T follicular helper cell (primary cell): ENCODE results near the gene VSNL1.
"Not testable (repeated sequence)": the region's sequence is repeated elsewhere in the genome, so short reads cannot be mapped to it uniquely, and the experiment has no call there.

ENCODE experiments used
- DNase-seq: peaks from one replicate; pipeline ENCODE4 v3.0.0-alpha.2; 2020; ENCODE audit warnings: low read depth

Gene VSNL1

DNA sequence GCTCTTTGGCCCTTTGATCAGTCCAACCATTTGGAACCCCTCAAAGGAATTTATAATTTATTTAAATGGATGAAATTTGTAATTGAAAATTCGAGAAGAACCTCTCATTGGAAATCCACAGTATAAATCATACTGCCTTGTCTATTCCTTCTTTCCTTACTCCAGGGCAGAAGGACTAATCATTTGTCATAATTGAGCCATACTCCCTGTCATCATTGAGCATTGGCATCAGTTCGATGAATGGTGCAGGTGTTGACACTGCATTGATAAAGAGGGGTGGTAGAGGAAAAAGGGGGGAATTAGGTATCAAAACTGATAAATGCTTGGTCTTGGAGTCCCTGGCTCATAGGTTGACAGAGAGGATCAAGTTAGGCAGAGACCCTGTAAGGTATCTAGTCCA lies 2.0 kb downstream of the VSNL1 start:
- no peak for DNase-seq

GRCh38 chr2:17543131-17543660 lies 2.7 kb downstream of the VSNL1 start:
- no peak for DNase-seq

DNA sequence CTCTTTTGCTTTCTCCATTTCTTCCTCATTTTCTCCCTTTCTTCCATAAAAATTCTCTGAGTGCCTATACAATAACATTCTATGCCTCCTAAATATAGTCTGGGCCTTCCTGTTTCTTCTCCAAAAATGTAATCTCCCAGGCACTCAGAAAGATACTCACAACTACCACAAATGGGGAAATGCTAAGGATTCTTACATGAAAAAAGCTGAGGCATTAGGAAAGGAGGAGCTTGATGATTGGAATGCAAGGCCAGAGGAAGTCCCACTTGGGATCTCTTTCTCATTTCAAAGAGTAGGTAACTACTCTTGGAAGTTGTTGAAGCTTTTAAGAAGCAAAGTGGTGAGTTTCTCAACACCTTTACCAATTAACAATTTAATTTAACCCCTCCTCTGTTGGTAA lies 3.4 kb downstream of the VSNL1 start:
- no peak for DNase-seq

DNA sequence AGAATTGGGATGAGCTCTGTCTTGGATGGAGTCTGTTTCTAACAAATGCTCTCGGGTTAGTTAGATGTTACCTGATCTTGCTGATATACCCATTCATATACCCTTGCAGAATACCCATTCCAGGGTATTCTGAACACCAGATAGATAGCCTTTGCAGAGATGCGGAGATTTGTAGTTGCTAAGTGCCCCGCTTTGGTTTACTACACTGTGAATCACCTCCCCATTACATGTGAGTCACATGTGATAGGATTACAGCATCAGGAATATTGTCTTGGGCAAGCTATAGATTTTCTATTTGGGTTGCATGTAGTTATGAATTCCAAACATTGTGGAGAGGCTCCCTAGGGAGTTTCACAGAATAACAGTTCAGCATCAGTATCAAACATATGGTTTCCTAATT lies 3.8 kb downstream of the VSNL1 start:
- no peak for DNase-seq

GRCh38 chr2:17545680-17546613 lies 5.5 kb downstream of the VSNL1 start:
- no peak for DNase-seq

DNA sequence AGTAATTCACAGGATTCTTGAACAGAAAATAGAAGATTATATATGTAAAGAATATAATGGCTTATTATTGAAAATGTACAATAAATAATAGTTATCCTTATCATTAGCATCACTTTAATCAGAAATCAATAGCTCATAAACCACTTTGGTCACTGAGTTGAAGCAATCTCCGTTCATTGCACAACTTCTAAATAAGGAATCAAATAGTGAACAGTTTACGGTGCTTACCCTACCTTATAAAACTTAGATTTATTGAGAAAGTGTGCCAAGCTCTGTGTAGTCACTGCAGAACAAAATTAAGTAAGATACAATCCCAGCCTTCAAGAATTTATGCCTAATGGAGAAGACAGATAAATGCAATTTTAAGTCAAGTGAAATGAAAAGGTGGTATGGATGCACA lies 6.7 kb downstream of the VSNL1 start:
- no peak for DNase-seq

- DNase-seq = no peak
Measured at GRCh38 chr2:17547737-17548136, 7.2 kb downstream of the VSNL1 start.

- DNase-seq = no peak
Measured at GRCh38 chr2:17550907-17551306, 10.4 kb downstream of the VSNL1 start.

GRCh38 chr2:17555150-17555549 lies 14.7 kb downstream of the VSNL1 start:
- no peak for DNase-seq

DNA sequence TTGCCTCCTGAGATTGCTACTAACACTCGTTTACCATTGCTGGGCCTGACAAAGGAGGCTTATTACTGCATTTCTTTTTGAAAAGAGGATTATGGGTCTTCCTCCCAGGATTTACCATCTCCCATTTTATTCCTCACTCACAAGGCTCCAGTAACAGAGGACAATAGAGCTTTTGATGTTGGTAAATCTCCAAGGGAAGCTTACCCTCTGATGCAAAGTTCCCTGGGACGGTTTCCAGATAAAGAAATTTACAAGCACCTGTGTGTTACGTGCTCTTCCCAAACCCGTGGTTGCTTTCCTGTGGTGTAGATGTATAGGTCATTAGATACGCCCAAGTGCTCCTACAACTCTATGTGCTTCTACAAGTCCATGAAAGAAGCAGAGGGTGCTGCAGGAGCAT lies 17.1 kb downstream of the VSNL1 start:
- DNase-seq = no peak

- DNase-seq = no peak
Measured at GRCh38 chr2:17558053-17558452, 17.6 kb downstream of the VSNL1 start.

DNA sequence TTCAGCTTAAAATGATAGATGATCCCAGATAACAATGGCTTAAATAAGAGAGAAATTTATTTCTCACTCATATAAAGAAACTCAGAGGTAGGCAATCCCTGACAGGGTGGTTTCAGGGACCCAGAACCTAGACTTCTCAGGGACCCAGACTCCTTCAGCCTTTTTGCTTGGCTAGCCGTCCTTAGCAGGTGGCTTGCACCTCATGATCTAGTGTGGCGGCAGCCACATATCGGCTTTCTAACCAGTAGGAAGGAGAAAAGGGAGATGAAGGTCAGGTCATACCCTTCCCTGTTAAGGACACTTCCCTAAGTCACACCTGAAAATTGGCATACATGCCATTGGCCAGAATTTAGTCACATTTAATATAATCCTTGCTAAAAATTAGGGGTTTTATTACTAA lies 18.4 kb downstream of the VSNL1 start:
- DNase-seq = no peak

- not testable (repeated sequence) for DNase-seq
Measured at GRCh38 chr2:17565726-17566125, 25.2 kb downstream of the VSNL1 start.

GRCh38 chr2:17571681-17572080 lies 31.2 kb downstream of the VSNL1 start:
- DNase-seq = no peak

DNA sequence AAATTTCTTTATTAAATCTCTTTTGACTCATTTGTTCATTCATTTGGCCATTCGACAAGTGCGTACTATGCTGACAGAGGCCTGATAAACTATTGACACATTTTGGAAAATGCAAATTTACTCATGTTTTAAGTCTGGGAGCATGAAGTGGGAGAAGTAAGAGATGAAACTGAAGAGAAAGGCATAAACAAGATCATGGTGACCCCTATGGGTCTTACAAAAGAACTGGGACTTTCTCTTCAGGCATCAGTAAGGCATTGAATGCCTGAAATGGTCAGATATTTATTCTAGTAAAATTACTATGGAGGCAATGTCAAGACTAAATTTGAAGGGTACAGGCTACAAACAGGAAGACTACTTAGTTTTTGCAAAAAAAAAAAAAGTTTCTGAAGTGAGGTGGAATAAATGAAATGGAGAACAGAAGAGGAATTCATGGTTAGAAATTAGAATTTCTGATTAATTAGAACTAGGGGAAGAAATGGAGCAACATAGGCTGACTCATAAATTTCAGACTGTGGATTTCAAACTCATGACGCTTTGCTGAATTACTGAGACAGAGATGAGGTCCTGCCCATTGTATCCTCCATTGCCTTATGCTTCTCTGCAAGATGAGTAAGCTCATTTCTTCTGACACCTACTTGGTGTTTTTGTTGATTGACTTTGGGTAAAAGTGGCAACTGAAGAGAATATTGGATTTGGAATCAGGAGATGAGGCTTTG lies 32.7 kb downstream of the VSNL1 start:
- no peak for DNase-seq

DNA sequence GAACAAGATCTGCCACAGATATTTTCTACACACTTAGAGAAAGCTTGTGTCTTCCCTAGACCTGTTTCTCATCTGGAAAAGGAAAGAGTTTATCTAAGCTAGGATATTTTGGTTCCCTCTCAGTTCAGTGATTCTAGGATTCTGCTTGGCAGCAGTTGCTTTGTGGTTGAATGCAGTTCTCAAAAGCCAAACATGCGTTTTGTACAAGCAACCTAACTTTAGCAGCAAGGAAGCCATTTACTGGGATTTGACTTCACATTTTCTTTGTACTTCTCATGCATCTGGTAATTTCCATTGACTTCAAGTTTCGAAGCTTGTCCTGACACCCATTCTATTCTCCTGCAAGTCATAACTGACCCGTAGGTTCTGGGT lies 33.3 kb downstream of the VSNL1 start:
- DNase-seq = no peak

- no peak for DNase-seq
Measured at GRCh38 chr2:17574406-17575073, 34.0 kb downstream of the VSNL1 start.

GRCh38 chr2:17576802-17577201 lies 36.3 kb downstream of the VSNL1 start:
- no peak for DNase-seq

GRCh38 chr2:17578466-17578928 lies 38.0 kb downstream of the VSNL1 start:
- DNase-seq = no peak

DNA sequence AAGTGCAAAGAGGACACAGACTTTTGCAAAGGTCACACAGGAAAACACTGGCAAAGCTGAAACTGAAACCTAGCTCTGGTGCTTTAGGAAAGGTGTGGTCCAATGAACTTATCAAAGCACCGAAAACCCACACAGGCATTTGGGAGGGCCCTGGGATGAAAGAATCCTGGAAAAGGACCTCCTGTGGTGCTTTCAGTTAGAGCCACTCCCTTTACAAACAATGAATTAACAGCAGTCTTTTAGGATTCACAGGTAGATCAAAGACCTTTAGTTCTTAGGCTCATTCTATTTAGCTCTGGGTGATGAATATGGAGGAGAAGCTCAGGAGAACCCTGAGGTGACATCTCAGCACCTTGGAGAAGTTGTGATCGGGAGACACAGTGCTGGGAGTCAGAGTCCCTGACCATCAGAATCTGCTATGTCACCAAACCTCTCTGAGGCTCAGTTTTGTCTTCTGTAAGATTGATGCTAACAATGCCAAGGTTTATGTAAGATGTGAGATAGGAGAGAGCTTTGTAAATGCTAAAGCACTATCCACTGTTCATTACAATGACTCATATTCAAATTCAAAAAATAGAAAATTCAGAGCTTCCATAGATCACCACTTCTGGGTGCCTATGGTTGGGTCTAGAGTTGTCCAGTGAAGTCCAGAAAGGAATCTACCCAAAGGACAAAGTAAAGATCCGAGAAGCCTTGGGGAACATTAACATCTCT lies 39.3 kb downstream of the VSNL1 start:
- no peak for DNase-seq

DNA sequence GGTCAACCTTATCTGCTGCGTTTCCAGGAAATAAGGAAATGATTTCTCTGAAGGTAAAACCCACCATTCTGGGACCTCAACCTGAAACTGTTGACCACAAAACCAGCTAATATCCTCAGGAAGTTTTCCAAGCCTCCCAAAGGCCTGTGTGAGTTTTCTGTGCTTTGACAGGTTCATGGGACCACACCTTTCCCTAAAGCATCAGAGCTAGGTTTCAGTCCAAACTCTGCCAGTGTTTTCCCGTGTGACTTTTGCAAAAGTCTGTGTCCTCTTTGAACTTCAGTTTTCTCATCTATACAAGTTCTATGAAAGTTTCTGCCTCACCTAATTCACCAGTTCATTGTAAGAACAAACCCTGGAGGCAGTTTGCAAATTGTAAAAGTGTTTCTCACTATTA lies 39.8 kb downstream of the VSNL1 start:
- no peak for DNase-seq

GRCh38 chr2:17581831-17582230 lies 41.3 kb downstream of the VSNL1 start:
- no peak for DNase-seq
